NCI-H460 (cell line): ENCODE data around the gene NTPCR. TPM values are rescaled to one million over a fixed set of nuclear protein-coding genes. Genes with fewer than 3 reads are reported as not detected.

ENCODE experiments used
- DNase-seq: peaks from one replicate; pipeline ENCODE4 v3.0.0-alpha.2; 2016; ENCODE audit warnings: low read depth; ENCODE audit errors: extremely low read depth
- total RNA-seq: library from RNA; depleted of rRNA; stranded (reverse); fragments of >200 nt; shearing (Covaris generic); gene quantifications from 2 replicates; pipeline ENCODE4 v1.2.3, GENCODE V29; 2014

The NTPCR gene
- total RNA-seq, 1 experiment from 2014 or later: 101 TPM

DNA sequence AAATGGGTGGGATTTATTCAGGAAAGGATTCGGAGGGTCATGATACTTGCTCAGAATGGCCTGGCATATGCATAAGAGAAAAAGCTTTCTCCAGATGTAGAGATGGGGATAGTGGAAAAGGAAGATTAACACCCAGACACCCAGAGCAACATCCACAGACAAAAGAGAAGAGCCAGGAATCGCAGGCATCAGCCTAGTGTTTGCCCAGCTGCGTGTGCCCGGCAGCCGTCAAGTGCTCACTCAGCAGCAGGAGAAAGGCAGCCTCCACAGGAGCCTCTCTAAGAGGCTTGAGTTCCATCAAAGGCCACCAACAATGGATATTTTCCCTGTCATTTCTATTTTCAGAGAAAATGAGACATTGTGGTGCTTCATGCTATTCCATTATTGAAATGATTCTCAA is 54.7 kb downstream of the NTPCR start:
- DNase-seq: no peak

DNA sequence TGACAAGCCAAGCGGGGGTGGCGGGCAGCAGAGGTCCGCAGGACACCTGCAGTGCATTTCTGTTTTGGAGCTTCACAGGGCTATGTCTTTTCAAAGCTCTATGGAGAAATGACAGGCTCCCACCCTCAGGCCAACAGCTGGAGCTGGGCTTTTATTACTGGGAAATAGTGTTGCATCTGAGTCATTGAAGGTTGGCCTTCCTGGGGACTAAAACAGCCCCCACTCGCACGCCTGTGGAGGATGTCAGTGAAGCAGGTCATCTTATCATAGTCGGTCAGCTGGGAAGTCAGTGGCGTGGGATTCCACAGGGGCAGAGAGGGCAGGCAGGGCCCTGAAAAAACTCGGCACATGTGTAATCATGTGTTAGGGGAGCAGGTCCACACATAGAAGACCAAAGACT is 55.3 kb downstream of the NTPCR start:
- DNase-seq: no peak

DNA sequence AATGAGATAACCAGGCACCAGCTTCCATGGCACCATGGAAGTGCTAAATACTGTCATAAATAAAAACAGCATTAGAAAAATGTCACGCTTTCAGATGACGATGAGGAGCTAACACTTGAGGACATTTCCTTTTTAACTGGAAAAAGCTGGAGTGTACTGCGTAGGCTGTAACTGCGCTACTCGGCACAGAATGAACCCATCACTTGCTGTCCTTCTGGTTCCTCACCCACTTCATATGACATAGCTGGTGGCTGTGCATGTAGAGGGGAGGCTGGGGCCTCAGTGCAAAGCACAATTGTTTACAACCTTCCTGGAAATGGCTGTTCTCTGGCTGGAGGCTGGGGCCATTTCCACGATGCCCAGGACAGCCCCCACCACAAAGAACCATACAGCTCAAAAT is 55.7 kb downstream of the NTPCR start:
- no peak for DNase-seq

DNA sequence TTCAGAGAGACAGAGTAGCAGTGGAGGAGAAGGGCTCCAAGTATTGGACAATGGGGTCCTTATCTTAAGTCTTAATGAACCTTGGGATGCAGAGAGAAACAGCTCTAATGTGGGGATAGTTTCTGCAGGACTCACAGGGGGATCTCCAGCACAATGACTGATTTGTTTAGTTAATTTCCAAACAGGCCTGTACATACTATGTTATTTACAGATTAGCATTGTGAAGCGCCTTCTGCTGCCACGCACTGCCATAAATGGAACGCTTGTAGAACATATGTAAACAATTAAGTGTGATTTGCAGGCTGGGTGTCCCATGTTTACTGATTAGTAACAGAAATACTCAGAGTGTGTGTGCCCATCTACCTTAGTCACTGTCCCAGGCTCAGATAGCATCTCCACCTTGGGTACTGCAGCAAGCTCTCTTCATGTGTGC is 56.1 kb downstream of the NTPCR start:
- no peak for DNase-seq

DNA sequence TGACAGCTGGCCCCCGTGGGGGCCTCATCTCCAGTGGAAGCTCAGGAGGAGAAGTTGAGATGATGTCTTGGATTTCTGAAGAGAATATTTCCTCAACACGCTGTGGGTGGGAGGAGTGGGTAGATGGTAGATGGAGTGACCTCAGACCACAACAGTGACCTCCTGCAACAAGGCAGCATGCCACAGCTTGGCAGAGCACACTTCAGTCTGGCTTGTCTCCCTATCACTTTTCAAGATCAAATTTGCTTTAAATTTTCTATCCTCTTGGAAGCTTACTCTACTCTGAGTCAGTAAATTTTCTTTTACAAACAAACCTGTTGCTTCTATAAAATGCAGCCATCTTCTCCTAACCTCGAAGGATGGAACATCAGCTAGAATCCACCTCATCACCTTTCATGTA is 59.7 kb downstream of the NTPCR start:
- no peak for DNase-seq

DNA sequence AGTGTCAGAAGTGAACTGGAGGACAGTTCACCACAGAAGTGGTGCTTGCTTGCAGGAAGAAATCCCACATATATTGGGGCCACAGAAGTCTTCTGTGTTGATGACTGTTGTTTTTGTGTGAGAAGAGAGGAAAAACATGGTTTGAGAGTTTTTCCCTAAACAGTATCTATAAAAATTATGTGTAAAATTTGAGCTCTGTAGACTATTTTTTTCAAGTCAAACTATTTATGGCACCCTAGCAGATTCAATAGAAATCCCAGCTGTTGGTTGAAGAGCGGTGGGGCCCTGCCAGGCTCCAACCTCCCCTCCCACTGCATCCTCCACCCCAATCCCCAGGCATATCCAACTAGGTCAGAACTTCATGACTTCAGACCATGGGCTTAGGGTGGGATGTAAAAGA is 61.6 kb downstream of the NTPCR start:
- DNase-seq: no peak

DNA sequence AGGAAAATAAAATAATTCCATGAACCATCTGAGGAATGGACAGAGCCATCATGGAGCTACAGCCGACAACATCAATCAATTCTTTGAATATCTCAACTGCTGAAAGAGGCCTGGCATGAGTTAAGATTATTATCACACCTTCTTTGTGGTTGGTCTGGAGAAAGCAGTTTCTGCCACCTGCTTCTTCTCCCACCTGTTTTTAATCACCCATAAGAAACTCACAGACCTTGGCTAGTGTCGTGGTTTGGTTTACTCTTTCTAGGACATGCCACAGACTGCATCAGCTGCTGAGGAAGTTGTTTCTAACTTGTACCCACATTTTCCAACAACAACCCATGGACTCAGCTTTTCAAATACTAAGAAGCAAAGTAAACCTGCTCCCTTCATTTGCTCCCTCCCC is 65.6 kb downstream of the NTPCR start:
- no peak for DNase-seq

DNA sequence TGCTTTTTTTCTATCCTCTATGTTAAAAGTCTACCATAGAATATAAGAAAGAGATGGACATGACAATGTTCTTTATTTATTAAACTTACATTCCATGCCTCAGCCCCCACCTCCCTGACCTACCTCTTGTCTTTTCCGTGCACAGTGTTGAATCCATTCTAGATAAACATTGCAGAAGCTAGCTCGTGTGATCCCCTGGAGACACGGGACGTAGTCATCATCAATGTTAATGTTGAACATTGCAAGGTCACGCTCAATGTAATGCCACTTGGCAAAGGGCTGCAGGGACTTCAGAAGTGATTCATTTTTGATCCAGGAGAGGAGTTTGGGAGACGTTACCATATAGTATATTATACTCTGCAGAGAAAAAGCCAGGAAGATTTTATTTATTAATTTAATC is 66.4 kb downstream of the NTPCR start:
- DNase-seq: no peak

DNA sequence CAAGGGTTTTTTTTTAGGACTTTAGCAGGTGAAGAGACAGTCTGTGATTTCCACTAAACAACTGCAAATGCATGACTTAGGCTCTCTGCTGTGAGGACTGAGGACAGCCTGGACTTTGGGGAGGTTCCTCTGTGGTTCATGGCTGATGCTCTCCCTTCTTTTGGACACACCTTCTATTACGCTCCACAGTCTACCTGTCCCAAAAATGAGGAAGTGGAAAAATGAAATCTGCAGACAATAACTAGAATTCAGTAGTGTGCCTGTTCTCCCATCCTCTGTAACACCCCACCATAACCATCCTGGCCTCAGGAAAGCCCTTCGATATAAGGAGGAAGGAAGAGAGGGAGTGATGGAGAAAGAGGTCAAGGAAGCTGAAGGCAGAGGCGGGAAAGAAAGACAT is 68.7 kb downstream of the NTPCR start:
- no peak for DNase-seq

DNA sequence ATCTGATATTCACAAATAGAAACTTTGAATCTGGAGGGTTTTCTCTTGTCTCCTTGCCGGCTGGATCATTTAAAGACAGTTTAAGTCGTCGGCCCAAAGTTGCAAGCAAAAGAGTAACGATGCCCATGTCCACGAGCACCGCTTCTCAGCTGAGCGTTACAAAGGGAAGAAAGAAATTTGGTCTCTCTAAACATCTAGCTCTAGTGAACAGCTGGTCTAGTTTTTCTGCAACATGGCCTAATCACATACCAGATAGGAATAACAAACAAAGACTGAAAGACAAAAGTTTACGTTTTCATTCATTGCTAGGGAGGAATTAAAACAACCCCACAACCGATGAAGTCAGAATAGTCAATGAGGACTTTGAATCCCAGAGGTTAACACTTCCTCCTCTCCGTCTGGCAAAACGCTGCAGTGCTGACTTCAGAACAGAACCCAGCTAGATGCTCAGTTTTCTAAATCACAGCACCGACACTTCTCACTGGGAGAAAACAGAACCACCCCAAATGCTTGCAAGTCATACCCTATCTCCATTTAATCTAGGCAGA is 69.4 kb downstream of the NTPCR start:
- no peak for DNase-seq

DNA sequence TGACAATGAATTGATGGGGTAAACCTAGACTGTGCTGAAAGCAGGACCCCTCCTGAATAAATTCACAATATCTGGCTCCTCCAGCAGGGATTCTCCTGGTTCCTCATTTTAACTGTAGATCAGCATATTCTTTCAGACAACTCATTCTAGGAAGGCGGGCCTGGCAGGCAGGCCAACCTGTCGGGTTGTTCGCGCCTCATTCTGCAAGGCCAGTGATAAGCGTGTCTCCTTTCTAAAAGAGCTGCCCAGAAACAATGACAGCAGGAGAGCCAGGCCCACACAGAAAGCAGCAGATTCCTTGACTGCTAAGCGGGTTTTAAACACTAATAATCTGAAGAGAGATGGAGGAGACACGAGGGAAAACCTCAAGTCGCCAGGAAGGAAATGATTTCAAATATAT is 70.0 kb downstream of the NTPCR start:
- no peak for DNase-seq

DNA sequence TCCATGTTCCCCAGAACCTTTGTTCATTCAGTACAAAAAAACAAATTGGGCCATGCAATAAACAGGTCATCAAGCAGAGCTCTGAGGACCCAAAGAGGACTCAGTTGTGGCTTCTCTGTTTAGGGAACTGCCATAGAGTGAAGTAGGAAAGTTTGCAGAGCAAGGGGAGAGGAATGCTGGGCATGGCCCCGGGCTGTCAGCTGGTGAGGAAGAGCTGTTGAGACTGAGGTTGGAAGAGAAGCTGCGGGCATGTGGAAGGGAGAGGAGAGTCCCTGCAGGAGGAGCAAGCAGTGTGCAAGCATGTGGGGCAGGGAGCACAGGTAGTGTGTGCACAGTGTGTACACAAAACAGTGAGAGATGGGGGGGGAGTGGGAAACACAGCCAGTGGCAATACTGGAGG is 71.8 kb downstream of the NTPCR start:
- no peak for DNase-seq

DNA sequence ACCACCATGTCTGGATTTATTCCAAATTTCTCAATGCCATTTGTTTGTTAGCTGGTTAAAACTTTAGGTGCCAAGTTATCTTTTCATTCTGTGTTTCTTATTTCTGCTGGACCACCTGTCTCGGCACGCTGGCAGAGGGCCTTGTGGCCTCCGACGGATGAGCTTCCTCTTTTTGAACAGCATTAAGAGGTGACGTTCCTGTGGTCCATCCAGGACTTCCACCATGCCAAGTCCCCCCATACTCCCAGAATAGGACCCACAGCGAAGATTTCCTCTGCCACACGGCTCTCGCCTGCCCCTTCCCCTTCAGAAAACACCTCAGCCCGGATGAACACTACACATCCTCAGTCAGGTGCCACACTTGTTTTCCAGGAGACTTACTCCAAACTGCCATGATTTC is 73.8 kb downstream of the NTPCR start:
- no peak for DNase-seq

DNA sequence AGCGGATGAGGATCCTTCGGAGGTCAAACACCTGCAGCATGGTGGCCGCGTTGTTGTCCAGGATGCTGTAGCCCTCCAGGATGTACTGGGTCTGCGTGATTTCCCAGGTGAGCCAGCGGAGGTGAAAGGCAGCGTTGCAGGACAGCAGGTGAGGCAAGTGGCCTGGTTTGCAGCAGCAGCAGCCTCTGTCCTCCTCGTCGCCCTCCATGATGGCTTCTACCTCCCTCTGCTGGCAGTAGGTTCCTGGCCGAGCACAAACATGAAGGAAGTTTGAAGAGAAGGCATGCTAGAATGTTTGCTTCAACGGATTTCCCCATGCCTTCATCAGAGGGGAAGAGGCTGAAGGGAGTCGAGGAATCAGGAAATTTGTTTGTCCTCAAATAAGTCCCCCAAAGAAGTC is 74.7 kb downstream of the NTPCR start:
- peak; percentile 40 for DNase-seq

DNA sequence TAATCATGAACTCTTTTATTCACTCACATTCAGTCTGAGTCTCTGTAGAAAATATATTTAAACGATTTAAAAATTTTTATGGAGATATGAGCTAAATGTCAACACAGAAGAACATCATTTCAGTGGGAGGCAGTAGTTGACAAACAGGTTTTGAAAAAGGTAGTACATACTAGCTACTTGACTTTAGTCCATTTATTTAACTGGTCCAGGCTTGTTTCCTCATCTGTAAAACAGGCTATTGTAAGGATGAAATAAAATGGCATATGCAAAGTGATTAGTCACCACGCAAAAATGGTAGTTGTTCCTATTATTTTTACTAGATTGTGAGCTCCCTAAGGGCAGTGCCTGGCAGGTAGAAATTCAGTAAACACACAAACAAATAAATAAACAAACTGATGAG is 75.2 kb downstream of the NTPCR start:
- no peak for DNase-seq

DNA sequence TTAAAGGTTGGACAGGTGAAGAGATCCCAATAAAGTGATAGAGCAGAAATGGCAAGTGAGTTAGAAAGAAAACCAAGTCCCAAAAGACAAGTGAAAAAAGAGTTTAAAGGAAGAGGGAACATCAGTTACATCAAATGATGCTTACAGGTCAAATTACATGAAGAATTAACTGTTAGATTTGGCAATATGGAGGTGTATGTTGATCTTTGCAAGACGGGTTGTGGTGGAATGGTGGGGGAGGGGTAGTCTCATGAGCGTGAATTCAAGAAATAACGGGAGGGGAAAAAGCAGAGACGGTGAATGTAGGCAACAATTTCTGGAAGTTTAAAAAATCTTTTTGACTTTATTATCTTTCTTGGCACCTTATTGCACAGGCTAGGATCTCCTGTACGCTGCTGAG is 76.6 kb downstream of the NTPCR start:
- DNase-seq: no peak

DNA sequence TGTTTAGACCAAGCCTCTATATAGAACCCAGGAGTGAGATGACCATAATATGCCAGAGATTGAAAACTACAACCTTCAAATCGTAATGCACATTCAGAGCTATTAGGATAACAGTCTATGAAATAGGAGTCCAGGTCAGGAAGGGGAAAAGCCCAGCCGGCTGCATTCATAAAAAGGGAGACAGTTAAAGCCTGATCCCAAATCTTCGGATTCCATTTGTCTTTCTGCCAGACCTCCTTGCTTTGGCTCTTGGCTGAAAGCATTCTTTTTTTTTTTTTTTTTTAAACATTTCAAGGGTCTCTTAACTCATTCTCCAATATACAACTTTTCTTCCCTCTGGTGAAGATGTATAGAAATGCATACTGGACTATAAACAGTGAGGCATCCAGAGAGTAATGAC is 81.1 kb downstream of the NTPCR start:
- DNase-seq: no peak

DNA sequence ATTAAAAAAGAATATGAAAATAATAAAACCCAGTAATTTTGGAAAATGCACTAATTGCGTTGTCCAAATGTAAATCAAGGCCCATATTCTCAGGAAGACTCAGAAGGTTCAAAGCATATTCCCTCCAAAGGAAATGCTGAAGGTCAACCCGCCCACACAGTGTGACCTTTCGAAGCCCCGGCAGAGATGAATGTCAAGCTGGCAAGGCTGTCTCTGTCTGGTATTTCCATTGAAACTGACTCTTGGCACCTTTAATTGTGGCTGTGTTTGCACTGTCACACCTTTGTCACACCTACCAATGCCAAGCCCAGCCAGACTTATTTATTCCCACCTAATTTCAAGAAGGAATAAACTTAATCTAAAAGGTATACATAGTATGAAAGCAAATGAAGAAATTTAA is 82.5 kb downstream of the NTPCR start:
- no peak for DNase-seq

DNA sequence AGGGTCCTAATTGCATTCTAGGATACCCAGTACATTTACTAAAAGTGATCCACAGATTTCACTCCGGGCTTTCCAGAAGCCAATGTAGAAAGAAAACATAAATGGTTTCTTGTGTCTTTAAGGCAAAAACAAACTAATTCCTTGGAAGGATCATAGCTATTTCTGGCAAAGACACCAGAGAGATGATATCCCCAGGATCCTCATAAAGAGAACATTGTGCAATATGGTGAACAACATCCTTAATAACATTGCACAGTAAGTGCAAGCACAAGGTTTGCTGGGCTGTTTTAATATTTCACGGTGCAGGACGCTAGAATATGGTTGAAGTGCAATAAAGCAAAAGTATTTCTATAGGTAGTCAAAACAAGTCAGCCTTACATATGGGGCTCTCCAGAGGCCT is 83.0 kb downstream of the NTPCR start:
- no peak for DNase-seq
